GM18519 (cell line): Measurements from ENCODE around the gene KLHL29.

Experiments used
- ATAC-seq: cut with Tn5 transposase; IDR thresholded peaks from one replicate; pipeline ENCODE4 v1.9.1; 2021; ENCODE audit warnings: mild to moderate bottlenecking, moderate library complexity; ENCODE audit not compliant: unreplicated experiment, low FRiP score

KLHL29 gene

DNA sequence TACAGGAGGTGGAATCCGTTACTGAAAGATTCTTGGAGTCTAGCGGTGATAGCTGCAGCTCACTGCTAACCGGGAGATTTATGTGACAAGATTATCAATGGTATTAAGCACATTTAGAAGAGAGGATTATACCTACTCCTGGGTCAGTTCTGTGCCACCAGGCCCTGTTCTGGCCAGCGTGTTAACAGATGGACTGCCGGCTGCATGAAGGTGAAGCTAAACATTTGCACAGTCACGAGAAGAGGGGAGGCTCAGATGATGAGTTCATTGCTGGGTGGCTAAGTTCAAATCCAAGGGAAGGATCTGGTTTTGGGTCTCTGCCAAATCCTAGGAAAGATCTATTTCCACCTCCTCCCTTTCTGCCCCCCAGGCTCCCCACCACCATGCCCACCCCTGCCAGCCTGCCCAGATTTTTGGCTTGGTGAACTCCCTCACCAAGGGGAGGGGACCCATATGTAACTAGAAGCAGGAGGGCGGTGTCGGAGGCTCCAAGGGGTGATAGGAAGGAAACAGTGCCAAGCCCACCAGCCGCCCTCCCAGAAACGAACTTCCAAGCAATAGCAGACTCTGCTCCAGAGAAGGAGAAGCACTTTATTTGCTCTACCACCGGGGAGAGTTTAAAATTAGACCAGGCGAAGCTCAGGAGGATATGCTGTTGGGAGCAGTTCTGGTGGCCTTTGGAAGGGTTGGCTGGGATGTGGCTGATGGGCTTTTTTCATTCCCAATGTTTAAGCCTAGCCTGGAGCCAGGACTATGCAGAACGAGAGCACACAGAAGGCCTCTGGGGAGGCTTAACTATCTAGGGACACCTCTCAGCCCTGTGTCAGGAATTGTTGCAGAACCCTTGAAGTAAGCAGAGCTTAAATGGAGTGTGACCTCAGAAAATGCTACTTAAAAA, 200.5 kb downstream of the KLHL29 start:
- ATAC-seq = no peak

DNA sequence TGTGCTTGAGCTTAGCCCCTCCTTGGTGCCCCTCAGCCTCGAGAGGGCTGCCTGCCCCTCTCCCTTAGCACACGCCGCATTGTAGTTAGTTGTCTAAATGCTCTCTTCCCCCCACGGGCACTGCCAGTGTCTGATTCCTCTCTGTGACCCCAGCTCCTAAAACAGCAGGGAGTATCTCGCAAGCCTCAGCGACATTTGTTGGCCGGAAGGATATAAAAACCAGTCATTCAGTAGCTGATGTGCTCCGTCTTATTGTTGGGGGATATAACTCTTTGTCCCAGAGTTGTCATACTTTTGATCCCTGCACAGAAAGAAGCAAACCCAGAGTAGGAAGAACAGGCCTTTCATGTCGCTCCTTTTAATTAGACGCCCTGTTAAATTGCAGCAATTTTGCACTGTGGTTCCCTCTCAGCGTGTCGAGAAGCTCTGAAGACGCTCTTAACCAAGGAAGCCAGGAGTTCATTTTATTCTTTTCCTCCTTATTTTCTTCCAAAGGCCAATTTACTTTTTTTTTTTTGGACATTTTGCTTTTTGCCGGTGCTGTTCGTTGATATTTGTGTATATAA, 201.8 kb downstream of the KLHL29 start:
- ATAC-seq = no peak

DNA sequence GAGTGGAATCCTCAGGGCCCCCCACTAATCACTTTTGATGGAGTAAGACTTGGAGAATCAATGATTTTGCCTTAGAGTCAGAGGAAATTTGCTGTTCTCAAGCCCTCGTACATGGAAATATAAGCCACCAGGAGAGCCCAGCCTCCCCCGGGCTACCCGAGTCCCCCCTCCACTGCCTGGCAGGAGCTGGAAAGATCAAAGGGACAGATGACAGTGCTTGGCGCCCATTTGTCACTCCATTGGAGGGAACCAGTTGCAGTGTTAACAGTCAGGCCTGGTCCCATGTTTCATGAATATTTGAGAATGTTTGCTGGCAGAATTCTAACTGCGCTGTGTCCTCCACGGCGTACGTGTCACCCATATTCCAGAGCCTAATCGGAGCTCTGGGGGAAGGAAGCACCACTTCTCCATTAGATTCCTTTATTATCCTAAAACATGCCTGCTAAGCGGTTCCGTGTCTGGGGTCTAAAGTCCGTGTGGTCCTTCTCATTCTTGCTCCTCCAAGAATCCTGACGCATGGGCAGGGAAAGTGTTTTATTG, 202.4 kb downstream of the KLHL29 start:
- no peak for ATAC-seq

DNA sequence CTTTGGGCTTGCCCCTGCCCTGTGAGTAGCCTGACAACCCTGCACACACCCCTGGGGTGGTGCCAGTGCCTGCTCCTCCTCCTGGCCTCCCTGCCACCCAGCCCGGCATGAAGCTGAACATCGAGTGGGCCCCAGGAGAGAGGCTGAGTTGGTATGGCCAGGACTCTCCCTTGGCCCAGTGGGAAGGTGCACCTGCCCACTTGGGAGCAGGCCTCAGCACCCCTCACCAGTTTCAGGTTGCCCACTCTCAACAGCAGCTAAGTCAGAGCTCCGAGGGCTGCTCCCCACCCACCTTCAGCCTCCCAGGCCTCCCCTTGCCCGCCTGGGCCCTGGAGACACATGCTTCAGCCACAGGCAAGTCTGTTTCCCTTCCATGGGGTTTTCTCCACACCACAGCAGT, 203.1 kb downstream of the KLHL29 start:
- ATAC-seq = no peak

DNA sequence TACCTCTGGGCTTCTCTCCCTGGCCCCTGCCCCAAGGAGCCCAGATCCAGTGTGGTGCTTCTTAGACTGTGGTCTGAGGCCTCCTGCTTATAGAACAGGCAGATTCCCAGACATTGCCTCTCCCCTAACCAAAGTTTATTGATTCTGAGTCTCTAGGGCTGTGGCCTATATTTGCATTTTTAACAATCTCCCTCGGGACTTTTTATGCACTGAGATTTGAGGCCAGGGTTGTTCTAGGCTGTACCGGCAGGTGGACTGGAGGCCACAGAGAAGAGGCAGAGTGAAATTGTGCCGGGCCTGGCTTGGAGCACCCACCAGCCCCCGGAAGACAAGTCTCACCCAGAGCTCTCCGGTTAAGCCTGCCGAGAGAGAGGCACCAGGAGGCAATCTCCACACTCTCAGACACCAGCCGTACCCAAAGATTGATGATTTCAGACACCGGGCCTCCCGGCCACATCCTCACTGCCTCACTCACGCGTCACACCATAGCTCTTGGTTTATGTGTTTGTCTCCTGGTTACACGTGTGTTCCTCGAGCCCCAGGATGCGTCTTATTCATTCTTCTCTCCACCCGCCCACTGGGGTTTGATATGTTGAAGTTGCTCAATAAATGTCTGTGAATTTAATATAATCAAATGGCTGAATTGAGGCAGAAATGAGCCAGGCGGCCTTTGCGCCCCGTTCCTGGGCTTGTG, 203.7 kb downstream of the KLHL29 start:
- no peak for ATAC-seq

DNA sequence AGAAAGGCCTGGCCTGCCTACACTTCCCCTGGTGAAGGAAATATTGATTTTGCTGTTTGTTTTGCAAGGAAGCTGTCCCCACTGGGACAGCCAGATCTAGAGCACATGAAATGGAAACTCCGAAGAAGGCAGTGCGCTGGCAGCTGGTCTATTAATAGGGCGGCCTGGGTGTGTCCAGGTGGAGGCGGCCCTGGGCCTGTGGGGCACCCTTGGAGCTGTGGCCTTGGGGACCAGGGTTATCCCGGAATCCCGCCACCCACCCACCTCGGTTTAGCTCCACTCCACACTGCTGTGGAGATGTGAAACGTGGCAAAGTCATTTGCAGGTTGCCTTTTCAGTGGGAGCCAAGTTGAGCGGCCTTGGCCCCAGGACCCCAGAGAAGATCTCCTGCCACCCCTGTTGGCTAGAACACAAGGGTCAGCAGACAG, 204.3 kb downstream of the KLHL29 start:
- ATAC-seq = no peak

DNA sequence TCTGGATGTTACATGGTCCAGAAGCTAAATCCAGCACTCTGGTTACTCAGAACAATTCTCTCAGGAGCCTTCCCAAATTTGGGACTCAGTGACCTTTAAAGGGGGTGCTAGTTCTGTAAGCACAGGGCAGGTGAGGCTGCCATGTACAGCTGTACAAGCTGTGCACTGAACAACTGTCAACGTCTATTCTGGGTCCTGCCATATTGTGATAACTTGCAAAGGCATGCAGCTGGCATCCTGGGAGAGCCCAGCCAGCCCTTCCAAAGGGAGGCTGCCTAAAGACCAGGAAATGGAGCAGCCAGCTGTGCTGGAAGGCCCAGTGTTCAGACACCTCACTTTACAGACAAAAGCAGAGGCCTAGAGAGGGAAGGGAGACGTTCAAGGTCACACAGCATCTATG, 204.8 kb downstream of the KLHL29 start:
- no peak for ATAC-seq

DNA sequence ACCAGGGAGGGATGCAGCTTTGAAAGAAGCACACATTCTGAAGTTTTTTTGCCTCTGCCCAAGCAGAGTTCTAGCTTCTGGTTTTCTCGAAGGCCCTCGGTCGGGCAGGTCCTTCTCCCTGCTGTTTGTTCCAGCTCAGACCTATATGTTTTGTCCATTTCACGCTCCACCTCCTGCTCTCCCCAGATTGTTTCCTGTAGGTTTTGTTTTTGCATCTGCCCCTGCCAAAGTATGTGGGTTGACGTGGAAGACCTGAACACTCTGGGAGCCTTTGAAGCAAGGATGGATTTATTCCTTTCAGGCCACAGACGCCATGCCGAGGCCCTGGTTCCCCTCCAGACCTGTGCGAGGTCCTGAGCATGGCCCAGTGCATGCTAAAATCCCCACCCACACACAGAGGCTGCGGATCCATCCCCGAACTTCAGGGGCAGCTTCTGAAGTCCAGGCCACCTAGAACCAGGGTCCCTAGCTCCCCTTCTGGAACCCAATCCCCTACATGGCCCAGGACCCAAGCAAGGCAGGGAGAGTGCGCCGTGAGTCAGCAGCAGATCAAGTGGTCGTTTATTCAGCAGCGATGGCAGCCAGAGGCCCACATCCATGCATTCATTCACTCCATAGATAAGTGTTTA, 205.4 kb downstream of the KLHL29 start:
- no peak for ATAC-seq

DNA sequence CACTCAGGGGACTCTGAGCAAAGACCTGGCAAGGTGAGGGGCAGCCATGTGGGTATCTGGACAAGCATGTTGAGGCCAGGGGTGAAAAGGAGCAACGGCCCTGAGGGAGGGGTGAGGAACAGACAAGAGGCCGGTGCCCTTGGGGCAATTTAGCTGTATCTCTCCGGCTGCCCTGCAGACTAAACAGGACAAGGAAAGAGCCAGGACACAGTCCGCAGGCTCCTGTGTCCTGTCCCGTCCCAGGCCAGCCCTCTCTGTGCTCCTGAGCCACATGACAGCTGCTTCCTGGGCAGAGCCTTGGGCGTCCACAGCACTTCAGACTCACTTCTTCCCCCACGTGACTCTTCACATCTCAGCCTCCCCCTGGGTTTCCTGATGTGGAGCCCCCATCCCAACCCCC, 206.1 kb downstream of the KLHL29 start:
- ATAC-seq = no peak

DNA sequence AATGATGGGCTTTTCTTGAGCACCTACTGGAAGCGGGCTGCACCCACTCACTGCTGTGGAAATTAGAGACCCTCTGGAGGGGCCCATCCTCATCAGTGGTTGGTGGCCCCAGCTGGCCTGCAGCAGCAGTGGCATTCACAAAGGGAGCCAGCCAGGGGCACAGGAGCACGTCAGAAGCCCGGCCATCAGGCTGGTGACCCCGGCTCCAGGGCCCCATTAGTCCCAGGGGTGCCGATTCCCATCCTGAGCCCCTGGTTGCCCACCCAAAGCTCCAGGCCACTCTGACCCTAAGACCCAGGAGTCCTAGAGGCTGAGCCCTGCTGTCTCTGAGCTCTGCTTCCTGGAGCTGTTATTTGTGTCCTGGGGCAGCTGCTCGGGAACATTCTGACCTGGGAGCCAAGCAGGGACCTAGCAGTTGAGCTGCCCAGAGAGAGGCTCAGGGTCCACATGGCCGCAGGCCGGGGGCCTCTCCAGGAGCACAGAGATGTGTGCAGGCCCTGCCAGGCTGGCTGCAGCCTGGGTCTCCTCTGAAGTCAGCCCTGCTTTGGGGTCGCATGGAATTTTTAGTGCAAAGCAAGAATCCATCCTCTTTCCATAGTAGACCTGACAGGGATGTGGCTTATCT, 207.2 kb downstream of the KLHL29 start:
- ATAC-seq = no peak

DNA sequence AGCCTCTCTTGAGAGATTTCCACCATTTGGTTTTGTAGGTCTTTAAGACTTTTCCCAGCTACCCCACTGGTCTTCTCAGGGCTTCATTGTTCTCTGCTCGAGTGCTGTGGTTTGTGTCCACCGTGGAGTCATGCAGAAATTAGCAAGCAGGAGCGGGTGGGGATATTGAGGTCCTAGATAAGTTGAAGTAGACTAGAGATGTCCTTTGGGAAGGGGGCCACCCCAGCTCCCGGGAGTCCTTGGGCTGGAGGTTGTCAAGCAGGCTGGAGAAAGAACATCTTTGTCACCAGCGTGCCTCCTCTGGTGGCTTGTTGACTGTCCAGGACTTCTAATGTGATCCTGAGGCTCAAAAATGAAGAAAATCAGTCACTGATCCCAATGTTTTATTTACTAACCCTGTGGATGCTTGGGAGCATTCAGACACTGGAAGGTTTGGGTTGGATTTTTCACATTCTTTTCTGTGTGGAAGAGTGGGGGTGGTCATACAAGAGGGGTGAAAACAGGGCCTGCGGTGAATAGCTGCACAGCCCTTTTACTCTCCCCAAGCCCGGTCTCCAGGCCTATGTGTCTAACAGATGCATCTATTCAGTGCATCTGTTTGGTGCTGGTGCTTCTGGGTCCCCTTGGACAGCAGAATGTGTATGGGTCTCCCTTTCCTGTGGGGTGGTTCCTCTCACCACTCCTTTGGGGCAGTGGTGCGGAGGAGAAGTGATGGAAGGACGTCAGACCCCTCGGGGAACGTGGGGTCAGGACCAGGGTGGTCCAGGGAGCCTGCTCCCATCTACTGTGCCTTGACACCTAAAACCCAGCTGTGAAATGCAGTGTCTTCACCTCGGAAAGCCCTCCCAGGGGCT, 208.1 kb downstream of the KLHL29 start:
- ATAC-seq = no peak

DNA sequence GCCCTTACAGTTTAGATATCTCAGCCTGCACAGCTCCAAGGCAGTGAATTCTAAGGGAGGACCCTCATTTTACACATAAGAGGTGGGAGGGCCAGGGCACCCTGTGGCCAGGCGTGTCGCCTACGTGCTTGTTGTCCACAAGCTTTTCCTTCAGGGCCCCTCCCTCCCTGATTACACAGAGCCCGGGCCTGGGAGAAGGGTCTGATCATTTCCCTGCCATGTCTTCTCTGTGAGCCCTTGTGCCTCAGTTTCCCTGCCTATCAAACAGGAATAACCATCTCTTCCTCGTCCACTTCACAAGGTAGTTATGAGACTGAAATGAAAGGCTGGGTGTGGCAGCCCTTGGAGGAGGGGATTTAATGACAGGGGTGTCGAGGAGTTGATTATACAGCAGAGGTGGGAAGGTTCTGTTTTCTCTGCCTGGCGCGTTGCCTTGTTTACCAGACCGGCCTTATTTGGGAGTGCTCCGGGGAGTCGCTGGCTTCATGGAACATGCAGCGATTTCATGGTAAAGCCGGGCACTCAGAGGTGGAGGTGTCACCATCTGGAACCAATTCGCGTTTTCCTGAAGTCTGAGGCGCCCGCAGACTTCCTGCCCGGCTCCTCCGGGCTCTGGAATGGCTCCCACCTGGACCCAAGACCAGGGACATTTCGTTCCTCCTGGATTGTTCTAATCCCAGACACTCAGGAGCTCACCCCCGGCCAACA, 208.9 kb downstream of the KLHL29 start:
- no peak for ATAC-seq

DNA sequence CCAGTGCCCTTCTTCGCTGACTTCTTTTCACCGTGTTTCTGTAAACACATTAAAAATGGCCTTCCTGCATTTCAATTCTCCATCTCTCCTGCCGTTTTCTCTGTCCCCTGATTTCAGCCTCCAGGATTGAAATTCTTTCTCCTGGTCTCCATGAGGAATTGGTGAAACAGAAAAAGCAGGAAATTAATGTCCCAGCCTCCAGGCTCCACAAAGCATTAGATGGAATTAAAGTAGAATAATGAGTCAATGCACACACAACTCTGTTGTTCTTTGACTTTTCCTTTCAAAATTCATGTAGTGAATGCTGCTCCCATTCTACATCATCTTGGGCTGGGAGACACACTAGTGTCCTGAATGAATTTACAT, 209.5 kb downstream of the KLHL29 start:
- no peak for ATAC-seq

DNA sequence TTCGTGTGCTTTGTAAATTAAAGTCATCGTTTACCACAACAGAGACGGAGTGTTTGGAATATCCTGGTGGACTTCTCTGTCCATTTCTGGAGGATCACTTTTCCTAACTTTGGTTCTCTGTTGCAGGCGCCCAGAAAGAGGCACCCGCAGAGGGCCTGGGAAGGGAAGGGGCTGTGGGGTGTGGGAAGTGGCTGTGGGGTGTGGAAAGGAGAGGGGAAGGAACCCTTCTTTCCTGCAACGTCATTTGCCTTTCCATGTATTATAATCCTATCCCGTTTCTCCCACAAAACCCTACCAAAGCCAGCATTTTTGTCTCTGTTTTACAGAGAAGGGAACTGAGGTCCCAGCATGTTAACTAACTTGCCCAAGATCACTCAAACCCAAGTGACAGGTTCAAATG, 210.0 kb downstream of the KLHL29 start:
- ATAC-seq = no peak

DNA sequence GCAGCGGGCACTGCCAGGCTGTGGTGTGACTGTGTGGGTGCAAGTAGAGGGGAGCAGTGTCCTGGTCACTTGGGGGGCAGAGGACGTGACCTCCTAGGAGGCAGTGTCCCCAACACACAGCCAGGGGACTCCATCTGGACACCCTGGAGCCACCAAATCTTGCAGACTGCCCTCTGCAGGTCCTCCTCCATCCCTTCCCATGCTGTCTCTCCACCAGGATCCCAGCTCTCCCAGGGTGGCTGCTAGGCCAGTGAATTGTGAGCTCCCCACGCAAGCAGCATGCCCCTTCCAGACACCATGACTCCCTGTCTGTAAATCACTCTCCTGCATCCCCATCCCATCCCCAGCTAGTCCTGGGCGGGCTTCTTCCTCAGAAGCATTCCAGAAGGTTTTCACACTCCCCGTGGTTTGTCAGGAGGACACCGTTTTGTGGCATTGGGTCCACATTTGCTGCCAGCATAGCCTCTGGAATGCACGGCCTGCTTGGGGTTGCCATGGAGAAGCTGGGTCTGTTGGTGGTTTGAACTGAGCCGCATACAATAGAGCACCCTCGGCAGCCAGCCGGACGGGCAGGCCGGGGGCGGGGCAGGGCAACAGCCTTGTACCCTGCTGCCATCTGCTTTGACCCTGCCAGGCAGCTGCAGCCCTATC, 210.7 kb downstream of the KLHL29 start:
- ATAC-seq = no peak

DNA sequence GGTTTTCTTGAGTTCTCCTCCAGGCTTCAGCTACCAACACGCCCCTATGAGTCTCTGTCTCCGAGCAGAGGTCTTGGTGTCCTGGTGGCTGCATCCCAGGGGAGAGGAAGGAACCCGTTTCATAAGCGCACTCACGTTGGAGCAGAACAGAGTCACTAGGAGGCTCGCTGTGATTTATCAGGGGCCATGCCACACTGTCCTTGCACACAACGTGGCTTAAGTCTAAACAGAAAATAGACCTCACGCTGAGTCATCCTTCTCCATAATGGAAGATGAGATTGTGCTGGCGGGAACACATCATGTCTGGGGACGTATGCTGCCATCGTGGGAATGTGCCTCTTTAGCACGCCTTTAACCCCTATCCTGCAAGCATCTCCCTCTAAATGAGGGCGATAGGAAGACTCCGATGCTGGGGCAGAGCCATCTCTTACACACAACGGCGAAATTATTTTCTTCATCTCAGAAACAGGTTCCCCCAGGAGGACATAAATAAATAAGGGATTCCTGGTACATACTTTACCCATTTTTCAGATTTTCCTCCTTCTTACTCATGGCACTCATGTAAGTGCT, 211.4 kb downstream of the KLHL29 start:
- no peak for ATAC-seq

DNA sequence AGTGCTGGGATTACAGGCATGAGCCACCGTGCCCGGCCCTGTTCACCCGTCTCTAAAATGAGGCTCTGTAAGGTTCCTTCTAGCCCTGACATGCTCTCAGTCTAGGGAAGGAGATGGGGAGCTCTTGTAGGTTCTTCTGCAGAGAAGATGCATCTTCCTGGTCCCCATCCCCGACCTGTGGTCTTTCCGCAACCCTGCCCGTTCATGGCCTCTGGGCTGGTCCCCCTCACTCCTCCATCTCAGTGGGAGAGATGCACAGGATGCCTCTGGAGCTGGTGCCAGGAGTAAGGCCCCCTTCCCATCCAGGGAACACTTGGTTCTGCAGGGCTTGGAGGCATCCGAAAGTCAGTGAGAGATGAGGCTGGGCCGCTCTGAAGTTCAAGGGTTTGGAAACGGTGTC, 212.7 kb downstream of the KLHL29 start:
- ATAC-seq = no peak

DNA sequence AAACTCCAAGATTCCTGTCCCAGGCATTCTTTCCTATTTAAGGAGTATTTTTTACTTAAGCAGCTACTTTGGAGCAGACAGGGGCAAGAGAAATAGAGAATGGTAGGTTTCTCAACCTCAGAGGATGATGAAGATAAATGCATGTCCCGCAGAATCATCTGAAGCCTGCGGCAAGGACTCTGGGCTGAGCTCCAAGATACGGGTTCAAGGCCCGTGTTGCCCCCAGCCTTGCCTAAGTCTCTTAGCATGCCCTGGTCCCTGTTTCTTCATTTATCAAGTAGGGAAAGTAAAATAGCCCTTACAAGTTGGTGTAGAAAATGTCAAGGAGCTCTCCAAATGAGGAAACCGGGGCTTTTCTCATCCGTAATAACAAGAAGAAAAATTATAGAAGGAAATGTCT, 214.0 kb downstream of the KLHL29 start:
- ATAC-seq = no peak
